HCT116 (cell line): ENCODE measurements around the gene MRPL34. TPM values are rescaled to one million over a fixed set of nuclear protein-coding genes. Genes with fewer than 3 reads are reported as not detected.

ENCODE experiments used
- ATAC-seq: fragments of 200-7000 bp; cut with Tn5 transposase; 2 replicates; pipeline ENCODE4 v1.9.1; 2020; ENCODE audit warnings: mild to moderate bottlenecking, moderate library complexity
- BruUV-seq: library from RNA; stranded (reverse); fragments of 400-500 nt; replicated peaks from 2 replicates; lab custom pipeline; 2021; lab: Mats Ljungman, UMichigan
- CTCF ChIA-PET: fragments of 300-600 bp; sonication (Branson Sonifier 250); formaldehyde crosslinking; loops from one replicate; lab custom pipeline; 2021; ENCODE audit warnings: antibody characterized with exemption; lab: Charles Lee
- POLR2A ChIA-PET: fragments of 300-600, 350-600 bp; sonication (Branson Sonifier 250); formaldehyde crosslinking; loops from one replicate; lab custom pipeline; 2021; ENCODE audit warnings: antibody characterized with exemption; lab: Charles Lee
- RAD21 ChIA-PET, 2 experiments: fragments of 300-600 bp; sonication (Branson Sonifier 250); formaldehyde crosslinking; loops; one replicate each; lab custom pipeline; 2023; ENCODE audit warnings: low total read pairs in 2 of 2; ENCODE audit not compliant: uncharacterized antibody in 2 of 2, unreplicated experiment in 2 of 2, low non-redundant PET in 1 of 2; lab: Charles Lee
- DNase-seq: peaks from one replicate; pipeline ENCODE4 v3.0.0-alpha.2; 2010; ENCODE audit warnings: low read depth, low spot score
- H2AFZ ChIP-seq: fragments of 200-600 bp; shearing (Covaris generic), sonication (generic); 2 replicates; pipeline ENCODE4 v1.6.1; 2017; ENCODE audit warnings: low read depth, mixed run types, mixed read lengths, antibody characterized with exemption, low read length; ENCODE audit not compliant: poor library complexity, severe bottlenecking
- H3K27ac ChIP-seq: 2 replicates; pipeline ENCODE4 v1.5.1; 2012; ENCODE audit warnings: low read depth, low read length
- H3K27me3 ChIP-seq: fragments of 200-600 bp; sonication (generic); 2 replicates; pipeline ENCODE4 v1.6.1; 2016; ENCODE audit warnings: mixed run types, low read length, mixed read lengths; ENCODE audit not compliant: insufficient read depth
- H3K36me3 ChIP-seq, 2 experiments: fragments of 200-500 bp in 1 of 2; fragments of 200-600 bp in 1 of 2; sonication (Bioruptor generic) in 1 of 2; sonication (generic) in 1 of 2; 2 replicates each; pipeline versions ENCODE4 v1.5.1 to v1.6.1; 2014 to 2016; ENCODE audit warnings: low read length in 2 of 2, inconsistent platforms in 1 of 2, mixed read lengths in 1 of 2, mixed run types in 1 of 2; ENCODE audit not compliant: insufficient read depth in 2 of 2, control insufficient read depth in 1 of 2
- H3K4me1 ChIP-seq, 2 experiments: fragments of 200-600 bp in 1 of 2; sonication (generic) in 1 of 2; 2 replicates each; pipeline versions ENCODE4 v1.5.1 to v1.6.1; 2012 to 2017; ENCODE audit warnings: low read length in 2 of 2, inconsistent platforms in 1 of 2, mild to moderate bottlenecking in 1 of 2, mixed read lengths in 1 of 2, mixed run types in 1 of 2, moderate library complexity in 1 of 2; ENCODE audit not compliant: insufficient read depth in 2 of 2, control insufficient read depth in 1 of 2
- H3K4me2 ChIP-seq: fragments of 200-600 bp; sonication (generic); 2 replicates; pipeline ENCODE4 v1.6.1; 2017; ENCODE audit warnings: mixed run types, low read length, mixed read lengths
- H3K4me3 ChIP-seq, 2 experiments: fragments of 200-600 bp in 1 of 2; sonication (generic) in 1 of 2; replicated peaks in 1 of 2; 2 replicates each; pipeline ENCODE4 v1.5.1; 2011 to 2016; ENCODE audit warnings: low read length in 2 of 2, control low read depth in 1 of 2, low read depth in 1 of 2, mild to moderate bottlenecking in 1 of 2, mixed read lengths in 1 of 2, mixed run types in 1 of 2
- H3K79me2 ChIP-seq: fragments of 200-600 bp; sonication (generic); 2 replicates; pipeline ENCODE4 v1.6.1; 2017; ENCODE audit warnings: mild to moderate bottlenecking, mixed run types, low read length, moderate library complexity, mixed read lengths; ENCODE audit not compliant: insufficient read depth
- H3K9ac ChIP-seq: fragments of 200-600 bp; sonication (generic); 2 replicates; pipeline ENCODE4 v1.6.1; 2016; ENCODE audit warnings: low read length, mixed read lengths
- H3K9me2 ChIP-seq: fragments of 200-600 bp; sonication (generic), shearing (Covaris generic); 2 replicates; pipeline ENCODE4 v1.6.1; 2017; ENCODE audit warnings: mixed run types, mild to moderate bottlenecking, moderate library complexity; ENCODE audit not compliant: insufficient read depth
- H3K9me3 ChIP-seq, 2 experiments: fragments of 200-500 bp in 1 of 2; fragments of 200-600 bp in 1 of 2; sonication (Bioruptor generic) in 1 of 2; sonication (generic) in 1 of 2; 2 replicates each; pipeline ENCODE4 v1.6.1; 2014 to 2017; ENCODE audit warnings: low read length in 2 of 2, mixed read lengths in 2 of 2, inconsistent platforms in 1 of 2, low read depth in 1 of 2, mild to moderate bottlenecking in 1 of 2, mixed run types in 1 of 2, moderate library complexity in 1 of 2; ENCODE audit not compliant: control insufficient read depth in 1 of 2, insufficient read depth in 1 of 2
- H4K20me1 ChIP-seq: fragments of 200-600 bp; sonication (generic), shearing (Covaris generic); 2 replicates; pipeline ENCODE4 v1.6.1; 2017; ENCODE audit warnings: mixed run types, mild to moderate bottlenecking, moderate library complexity; ENCODE audit not compliant: insufficient read depth
- CBX3 ChIP-seq: IDR thresholded peaks from 2 replicates; pipeline ENCODE4 v1.6.1; 2012; ENCODE audit warnings: low read depth
- CEBPB ChIP-seq: IDR thresholded peaks from 2 replicates; pipeline ENCODE4 v1.6.1; 2012; ENCODE audit warnings: low read depth
- ELF1 ChIP-seq: IDR thresholded peaks from 2 replicates; pipeline ENCODE4 v1.6.1; 2012; ENCODE audit warnings: low read depth, borderline replicate concordance
- EZH2 ChIP-seq: fragments of 200-600 bp; sonication (generic); IDR thresholded peaks from 2 replicates; pipeline ENCODE4 v1.6.1; 2017; ENCODE audit warnings: antibody characterized with exemption, mixed run types
- EZH2phosphoT487 ChIP-seq: fragments of 200-600 bp; IDR thresholded peaks from 2 replicates; pipeline ENCODE4 v1.6.1; 2018; ENCODE audit warnings: antibody characterized with exemption, borderline replicate concordance
- FOSL1 ChIP-seq: IDR thresholded peaks from 2 replicates; pipeline ENCODE4 v1.6.1; 2012; ENCODE audit warnings: low read depth
- JUND ChIP-seq: IDR thresholded peaks from 2 replicates; pipeline ENCODE4 v1.6.1; 2012
- POLR2A ChIP-seq: IDR thresholded peaks from 2 replicates; pipeline ENCODE4 v1.7.0; 2011; ENCODE audit warnings: borderline replicate concordance; ENCODE audit not compliant: insufficient read depth, insufficient read length; ENCODE audit errors: extremely low read depth
- POLR2AphosphoS5 ChIP-seq: IDR thresholded peaks from 2 replicates; pipeline ENCODE4 v1.6.1; 2011; ENCODE audit warnings: mild to moderate bottlenecking, low read depth, low read length, moderate library complexity
- RAD21 ChIP-seq: IDR thresholded peaks from 2 replicates; pipeline ENCODE4 v1.6.1; 2012; ENCODE audit warnings: low read depth, mild to moderate bottlenecking
- REST ChIP-seq: IDR thresholded peaks from 2 replicates; pipeline ENCODE4 v1.6.1; 2012; ENCODE audit warnings: low read depth
- SIN3A ChIP-seq: IDR thresholded peaks from 2 replicates; pipeline ENCODE4 v1.6.1; 2012; ENCODE audit warnings: low read depth
- SP1 ChIP-seq: IDR thresholded peaks from 2 replicates; pipeline ENCODE4 v1.6.1; 2012; ENCODE audit warnings: low read depth
- SRF ChIP-seq: IDR thresholded peaks from 2 replicates; pipeline ENCODE4 v1.6.1; 2012; ENCODE audit warnings: low read depth
- TCF7L2 ChIP-seq: IDR thresholded peaks from 2 replicates; pipeline ENCODE4 v1.7.0; 2011; ENCODE audit warnings: borderline replicate concordance, inconsistent platforms; ENCODE audit not compliant: insufficient read depth, insufficient read length; ENCODE audit errors: extremely low read depth
- YY1 ChIP-seq: IDR thresholded peaks from 2 replicates; pipeline ENCODE4 v1.6.1; 2011; ENCODE audit warnings: low read length, low read depth, moderate library complexity, mild to moderate bottlenecking; ENCODE audit not compliant: insufficient replicate concordance; ENCODE audit errors: extremely low read depth
- ZBTB33 ChIP-seq: IDR thresholded peaks from 2 replicates; pipeline ENCODE4 v1.6.1; 2011; ENCODE audit warnings: mild to moderate bottlenecking, low read length, moderate library complexity; ENCODE audit not compliant: insufficient replicate concordance; ENCODE audit errors: extremely low read depth
- ZFX ChIP-seq: fragments of 450-650 bp; IDR thresholded peaks from 2 replicates; pipeline ENCODE4 v1.6.1; 2017
- ZNF274 ChIP-seq: fragments of 200-500 bp; sonication (Bioruptor generic); IDR thresholded peaks from 2 replicates; pipeline ENCODE4 v1.6.1; 2014; ENCODE audit warnings: mild to moderate bottlenecking, low read depth, low read length, inconsistent platforms
- intact Hi-C: fragments of 100-400 bp; cut with micrococcal nuclease; formaldehyde crosslinking; loops from 2 replicates; pipeline ENCODE4 v1.10.0; 2022
- total RNA-seq: library from RNA; stranded (reverse); gene quantifications from one replicate; pipeline ENCODE4 v1.2.1, GENCODE V29; 2021; ENCODE audit not compliant: unreplicated experiment

MRPL34 gene
- total RNA-seq, 1 experiment from 2014 or later = 114 TPM

- ATAC-seq (peak; percentile 84), DNase-seq (peak; percentile 82)
- POLR2A ChIA-PET = interaction anchor here (0.6 to 2.8 kb wide), 5 partner anchors 10 to 70 kb away, joined by 3 to 9 read pairs (median 6); partner anchors contain the start of gene DDA1
- intact Hi-C loops = no loop called here
- CTCF ChIA-PET = interaction anchor here (0.6 to 3.0 kb wide), 4 partner anchors 8 to 262 kb away, joined by 4 to 12 read pairs (median 4); partner anchors contain the start of gene DDA1
- peak overlapping the region; percentile 67 for H3K9ac ChIP-seq
- no peaks in the 10 kb centered on the region for H3K9me3 ChIP-seq
- H3K27ac ChIP-seq = peak overlapping the region; percentile 90
- no peaks in the 10 kb centered on the region for H3K79me2 ChIP-seq
- no peak overlapping the region for H2AFZ ChIP-seq
- H3K36me3 ChIP-seq = no peaks in the 10 kb centered on the region
- H3K27me3 ChIP-seq = no peaks in the 10 kb centered on the region
- H3K9me2 ChIP-seq = no peaks in the 10 kb centered on the region
- H3K4me1 ChIP-seq = peaks cover 12 to 26% of the 10 kb centered on the region in 2 experiments
- peak overlapping the region; percentile 50 to 65 for H3K4me3 ChIP-seq
- RAD21 ChIA-PET = no interaction called here
- BruUV-seq = TSS peak; percentile 25
- peak overlapping the region; percentile 86 for H3K4me2 ChIP-seq
- no peaks in the 10 kb centered on the region for H4K20me1 ChIP-seq
- no peak for TF ChIP-seq ELF1
- no peak for TF ChIP-seq SP1
- TF ChIP-seq REST = no peak
- TF ChIP-seq FOSL1 = no peak
- no peak for TF ChIP-seq EZH2
- no peak for TF ChIP-seq SRF
- no peak; the same call in 1 of the 2 replicates for TF ChIP-seq RAD21
- no peak for TF ChIP-seq ZBTB33
- peak; percentile 79 for TF ChIP-seq POLR2AphosphoS5
- 0 out of 2 replicates have a peak, but pooled peaks have one; percentile 19 for TF ChIP-seq ZFX
- TF ChIP-seq JUND = no peak
- TF ChIP-seq TCF7L2 = no peak
- no peak for TF ChIP-seq CEBPB
- no peak for TF ChIP-seq ZNF274
- peak; percentile 42 for TF ChIP-seq POLR2A
- TF ChIP-seq EZH2phosphoT487 = no peak
- no peak for TF ChIP-seq SIN3A
- no peak for TF ChIP-seq CBX3
- TF ChIP-seq YY1 = no peak
Observed at GRCh38 chr19:17327654-17328516, 22.2 kb downstream of the MRPL34 start.
